Measurements from ENCODE around the gene SMYD3.

SMYD3 gene

DNA sequence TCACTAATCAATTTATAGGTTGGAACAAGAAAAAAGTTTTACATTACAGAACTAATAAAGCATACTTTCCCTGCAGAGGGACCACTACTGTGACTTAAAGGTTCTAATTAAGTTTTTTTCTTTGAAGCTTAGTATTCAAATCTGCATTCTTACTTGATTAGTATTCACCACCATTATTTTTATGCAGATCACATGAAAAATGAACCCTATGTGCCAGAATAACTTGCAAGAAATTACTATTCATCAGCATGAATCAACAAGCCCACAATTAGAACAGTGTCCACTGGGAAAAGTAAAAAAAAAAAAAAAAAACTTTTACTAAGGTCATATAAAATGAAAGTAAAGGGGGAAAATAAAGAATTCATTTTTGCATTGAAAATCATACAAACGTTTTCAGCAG is 90.8 kb downstream of the SMYD3 start:
- Histone ChIP-seq H3K4me2 (ENCODE audit: low read depth, low read length, poor library complexity, severe bottlenecking) (no peak overlapping the region), H4K20me1 (ENCODE audit: insufficient read depth, low read length, poor library complexity, severe bottlenecking) (no peaks in the 10 kb centered on the region), H3K4me3 (ENCODE audit: low read length, poor library complexity, severe bottlenecking) (no peak overlapping the region), H3K9me2 (replicated peaks; ENCODE audit: low read depth, low read length) (no peaks in the 10 kb centered on the region), H3K9me3 (ENCODE audit: insufficient read depth, low read depth, low read length) (peaks cover 18% of the 10 kb centered on the region), H3F3A (ENCODE audit: low read depth) (0 out of 2 replicates have a peak, but pooled peaks cover 4% of the 10 kb centered on the region), H3K36me3 (ENCODE audit: insufficient read depth, low read length) (peaks cover 3% of the 10 kb centered on the region), H3K9ac (ENCODE audit: low read depth, low read length, poor library complexity, severe bottlenecking) (no peak overlapping the region), H3K79me2 (ENCODE audit: insufficient read depth, low read length) (peaks cover 10% of the 10 kb centered on the region; the same call in 1 of the 2 replicates), H2AFZ (ENCODE audit: low read length) (no peak overlapping the region), H3K4me1 (ENCODE audit: insufficient read depth, low read length, poor library complexity, severe bottlenecking) (peaks cover 31% of the 10 kb centered on the region), H3K27me3 (ENCODE audit: insufficient read depth, low read length, poor library complexity, severe bottlenecking) (no peaks in the 10 kb centered on the region)
- TF ChIP-seq, protein P1, sequence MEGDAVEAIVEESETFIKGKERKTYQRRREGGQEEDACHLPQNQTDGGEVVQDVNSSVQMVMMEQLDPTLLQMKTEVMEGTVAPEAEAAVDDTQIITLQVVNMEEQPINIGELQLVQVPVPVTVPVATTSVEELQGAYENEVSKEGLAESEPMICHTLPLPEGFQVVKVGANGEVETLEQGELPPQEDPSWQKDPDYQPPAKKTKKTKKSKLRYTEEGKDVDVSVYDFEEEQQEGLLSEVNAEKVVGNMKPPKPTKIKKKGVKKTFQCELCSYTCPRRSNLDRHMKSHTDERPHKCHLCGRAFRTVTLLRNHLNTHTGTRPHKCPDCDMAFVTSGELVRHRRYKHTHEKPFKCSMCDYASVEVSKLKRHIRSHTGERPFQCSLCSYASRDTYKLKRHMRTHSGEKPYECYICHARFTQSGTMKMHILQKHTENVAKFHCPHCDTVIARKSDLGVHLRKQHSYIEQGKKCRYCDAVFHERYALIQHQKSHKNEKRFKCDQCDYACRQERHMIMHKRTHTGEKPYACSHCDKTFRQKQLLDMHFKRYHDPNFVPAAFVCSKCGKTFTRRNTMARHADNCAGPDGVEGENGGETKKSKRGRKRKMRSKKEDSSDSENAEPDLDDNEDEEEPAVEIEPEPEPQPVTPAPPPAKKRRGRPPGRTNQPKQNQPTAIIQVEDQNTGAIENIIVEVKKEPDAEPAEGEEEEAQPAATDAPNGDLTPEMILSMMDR (conservative IDR thresholded peaks at IDR 0.05; ENCODE audit: low read length) = no peak
- TF ChIP-seq EZH2phosphoT487 (IDR thresholded peaks at IDR 0.05; ENCODE audit: borderline replicate concordance) = no peak

DNA sequence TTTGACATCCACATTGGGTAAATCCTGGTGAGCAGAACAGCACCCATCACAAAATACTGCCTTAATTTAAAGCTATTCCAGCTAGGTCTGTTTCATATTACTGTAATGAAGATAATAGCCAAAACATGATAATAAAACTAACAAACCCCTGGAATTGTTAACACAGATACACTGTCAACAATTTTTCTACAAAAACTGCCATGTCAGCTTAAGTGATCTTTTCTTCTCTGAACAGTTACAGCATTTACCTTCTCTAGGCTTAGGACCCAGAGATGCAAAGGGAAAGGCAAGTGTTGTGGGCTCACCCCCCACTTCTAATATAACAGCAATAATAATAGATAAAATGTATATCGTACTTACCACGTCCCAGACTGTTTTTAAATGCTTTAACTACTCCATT is 92.1 kb downstream of the SMYD3 start:
- no peak overlapping the region for H3K9ac ChIP-seq (ENCODE audit: low read depth, low read length, poor library complexity, severe bottlenecking)
- no peak overlapping the region for H3K4me3 ChIP-seq (ENCODE audit: low read length, poor library complexity, severe bottlenecking)
- peaks cover 10% of the 10 kb centered on the region; the same call in 1 of the 2 replicates for H3K79me2 ChIP-seq (ENCODE audit: insufficient read depth, low read length)
- no peak for TF ChIP-seq EZH2phosphoT487 (IDR thresholded peaks at IDR 0.05; ENCODE audit: borderline replicate concordance)
- TF ChIP-seq, protein P1 (conservative IDR thresholded peaks at IDR 0.05; ENCODE audit: low read length) = no peak
- H3K27me3 ChIP-seq (ENCODE audit: insufficient read depth, low read length, poor library complexity, severe bottlenecking) = no peaks in the 10 kb centered on the region
- H3K4me2 ChIP-seq (ENCODE audit: low read depth, low read length, poor library complexity, severe bottlenecking) = no peak overlapping the region
- H3F3A ChIP-seq (ENCODE audit: low read depth) = 0 out of 2 replicates have a peak, but pooled peaks cover 4% of the 10 kb centered on the region
- peaks cover 21% of the 10 kb centered on the region for H3K4me1 ChIP-seq (ENCODE audit: insufficient read depth, low read length, poor library complexity, severe bottlenecking)
- H3K36me3 ChIP-seq (ENCODE audit: insufficient read depth, low read length) = peaks cover 3% of the 10 kb centered on the region
- H3K9me2 ChIP-seq (replicated peaks; ENCODE audit: low read depth, low read length) = no peaks in the 10 kb centered on the region
- no peak overlapping the region for H2AFZ ChIP-seq (ENCODE audit: low read length)
- no peaks in the 10 kb centered on the region for H4K20me1 ChIP-seq (ENCODE audit: insufficient read depth, low read length, poor library complexity, severe bottlenecking)
- peaks cover 18% of the 10 kb centered on the region for H3K9me3 ChIP-seq (ENCODE audit: insufficient read depth, low read depth, low read length)

DNA sequence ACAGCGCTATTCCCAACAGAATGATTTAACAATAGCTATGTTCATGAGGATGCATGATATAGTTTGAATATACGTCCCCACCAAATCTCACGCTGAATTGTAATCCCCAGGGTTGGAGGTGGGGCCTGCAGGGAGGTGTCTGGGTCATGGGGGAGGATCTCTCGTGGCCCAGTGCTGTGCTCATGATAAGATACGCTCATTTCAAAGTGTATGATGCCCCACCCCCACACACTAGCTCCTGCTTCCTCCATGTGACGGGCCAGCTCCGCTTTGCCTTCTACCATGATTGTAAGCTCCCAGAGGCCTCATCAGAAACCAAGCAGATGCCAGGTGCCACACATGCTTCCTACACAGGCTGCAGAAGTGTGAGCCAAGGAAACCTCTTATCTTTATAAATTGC is 93.6 kb downstream of the SMYD3 start:
- no peak overlapping the region for H3K9ac ChIP-seq (ENCODE audit: low read depth, low read length, poor library complexity, severe bottlenecking)
- H3K36me3 ChIP-seq (ENCODE audit: insufficient read depth, low read length) = no peaks in the 10 kb centered on the region; the same call in 1 of the 2 replicates
- H3K4me1 ChIP-seq (ENCODE audit: insufficient read depth, low read length, poor library complexity, severe bottlenecking) = peaks cover 17% of the 10 kb centered on the region
- H3K4me3 ChIP-seq (ENCODE audit: low read length, poor library complexity, severe bottlenecking) = no peak overlapping the region
- no peaks in the 10 kb centered on the region for H3K27me3 ChIP-seq (ENCODE audit: insufficient read depth, low read length, poor library complexity, severe bottlenecking)
- no peak overlapping the region for H3K4me2 ChIP-seq (ENCODE audit: low read depth, low read length, poor library complexity, severe bottlenecking)
- H4K20me1 ChIP-seq (ENCODE audit: insufficient read depth, low read length, poor library complexity, severe bottlenecking) = no peaks in the 10 kb centered on the region
- 0 out of 2 replicates have a peak, but pooled peaks cover 3% of the 10 kb centered on the region for H3F3A ChIP-seq (ENCODE audit: low read depth)
- H2AFZ ChIP-seq (ENCODE audit: low read length) = no peak overlapping the region
- H3K79me2 ChIP-seq (ENCODE audit: insufficient read depth, low read length) = 0 out of 2 replicates have a peak, but pooled peaks cover 3% of the 10 kb centered on the region
- H3K9me3 ChIP-seq (ENCODE audit: insufficient read depth, low read depth, low read length) = peaks cover 12% of the 10 kb centered on the region
- no peaks in the 10 kb centered on the region for H3K9me2 ChIP-seq (replicated peaks; ENCODE audit: low read depth, low read length)
- no peak for TF ChIP-seq EZH2phosphoT487 (IDR thresholded peaks at IDR 0.05; ENCODE audit: borderline replicate concordance)
- TF ChIP-seq, protein P1 (conservative IDR thresholded peaks at IDR 0.05; ENCODE audit: low read length) = no peak

All from Loucy (cell line).